GM23338 (cell line): Measurements from ENCODE around the gene CHN1. TPM values are rescaled to one million over a fixed set of nuclear protein-coding genes. Genes with fewer than 3 reads are reported as not detected.

Experiments
- ATAC-seq: fragments of 200-7000 bp; cut with Tn5 transposase; 3 replicates; pipeline ENCODE4 v1.9.1; 2020
- DNase-seq: peaks from one replicate; pipeline ENCODE4 v3.0.0-alpha.2; 2015; ENCODE audit warnings: low spot score
- H2AFZ ChIP-seq: fragments of 200-600 bp; sonication (generic); 2 replicates; pipeline ENCODE4 v1.8.0; 2016; ENCODE audit warnings: antibody characterized with exemption, mild to moderate bottlenecking, moderate library complexity
- H3F3A ChIP-seq: fragments of 200-600 bp; sonication (generic); replicated peaks from 2 replicates; pipeline ENCODE4 v1.8.0; 2017; ENCODE audit warnings: antibody characterized with exemption, mixed run types, low read depth
- H3K27ac ChIP-seq: fragments of 200-600 bp; sonication (generic); 2 replicates; pipeline ENCODE4 v1.6.1; 2016; ENCODE audit warnings: low read depth
- H3K27me3 ChIP-seq: fragments of 200-600 bp; sonication (generic); 2 replicates; pipeline ENCODE4 v1.8.0; 2016; ENCODE audit warnings: mild to moderate bottlenecking, mixed run types, moderate library complexity; ENCODE audit not compliant: insufficient read depth
- H3K36me3 ChIP-seq: fragments of 200-600 bp; sonication (generic); 2 replicates; pipeline ENCODE4 v1.8.0; 2016; ENCODE audit warnings: mild to moderate bottlenecking; ENCODE audit not compliant: insufficient read depth
- H3K4me1 ChIP-seq: fragments of 200-600 bp; sonication (generic); 2 replicates; pipeline ENCODE4 v1.8.0; 2016; ENCODE audit warnings: mild to moderate bottlenecking, moderate library complexity; ENCODE audit not compliant: insufficient read depth
- H3K4me2 ChIP-seq: fragments of 200-600 bp; sonication (generic); 2 replicates; pipeline ENCODE4 v1.7.1; 2017; ENCODE audit warnings: mixed run types
- H3K4me3 ChIP-seq: fragments of 200-600 bp; sonication (generic); 2 replicates; pipeline ENCODE4 v1.6.1; 2016; ENCODE audit warnings: mixed run types
- H3K79me2 ChIP-seq: fragments of 200-600 bp; sonication (generic); replicated peaks from 2 replicates; pipeline ENCODE4 v1.8.0; 2017; ENCODE audit warnings: mild to moderate bottlenecking; ENCODE audit not compliant: insufficient read depth
- H3K9me2 ChIP-seq: fragments of 200-600 bp; sonication (generic); 2 replicates; pipeline ENCODE4 v1.8.0; 2017; ENCODE audit not compliant: insufficient read depth
- H4K20me1 ChIP-seq: fragments of 200-600 bp; sonication (generic); replicated peaks from 2 replicates; pipeline ENCODE4 v1.8.0; 2017; ENCODE audit warnings: mild to moderate bottlenecking; ENCODE audit not compliant: insufficient read depth
- H3K27ac Mint-ChIP-seq: 2 replicates; pipeline ENCODE4 v1.8.0; 2020; ENCODE audit warnings: inconsistent platforms, mild to moderate bottlenecking, moderate library complexity, mixed read lengths
- H3K27me3 Mint-ChIP-seq: 3 replicates; pipeline ENCODE4 v1.8.0; 2022; ENCODE audit warnings: low read depth, mild to moderate bottlenecking, moderate library complexity, mixed read lengths, inconsistent platforms; ENCODE audit not compliant: insufficient read depth, poor library complexity
- H3K36me3 Mint-ChIP-seq: 3 replicates; pipeline ENCODE4 v1.8.0; 2021; ENCODE audit warnings: low read depth, mild to moderate bottlenecking, inconsistent platforms, moderate library complexity, mixed read lengths
- H3K4me1 Mint-ChIP-seq: 3 replicates; pipeline ENCODE4 v1.8.0; 2020; ENCODE audit warnings: mild to moderate bottlenecking, inconsistent platforms, mixed read lengths
- H3K4me3 Mint-ChIP-seq: 3 replicates; pipeline ENCODE4 v1.8.0; 2021; ENCODE audit warnings: moderate library complexity, mild to moderate bottlenecking, inconsistent platforms, mixed read lengths
- H3K9me3 Mint-ChIP-seq: 3 replicates; pipeline ENCODE4 v1.8.0; 2020; ENCODE audit warnings: moderate library complexity, mild to moderate bottlenecking, inconsistent platforms, mixed read lengths
- CREB1 ChIP-seq: fragments of 250-450 bp; sonication (Bioruptor Pico); IDR thresholded peaks from 2 replicates; pipeline ENCODE4 v1.5.0; 2020; ENCODE audit warnings: low read depth, mild to moderate bottlenecking, moderate library complexity
- CTCF ChIP-seq, 2 experiments: fragments of 200-600 bp in 1 of 2; sonication (generic) in 1 of 2; conservative IDR thresholded peaks; 2 replicates each; pipeline versions ENCODE4 v1.5.1 to v1.6.1; 2016 to 2017; ENCODE audit warnings: antibody characterized with exemption in 2 of 2, low read depth in 2 of 2, mild to moderate bottlenecking in 2 of 2, moderate library complexity in 1 of 2
- EZH2 ChIP-seq: fragments of 200-600 bp; sonication (generic); IDR thresholded peaks from one replicate; pipeline ENCODE4 v1.8.0; 2017; ENCODE audit warnings: antibody characterized with exemption, mild to moderate bottlenecking, low read depth; ENCODE audit not compliant: unreplicated experiment
- EZH2phosphoT487 ChIP-seq: fragments of 200-600 bp; sonication (generic); IDR thresholded peaks from one replicate; pipeline ENCODE4 v1.8.1; 2018; ENCODE audit warnings: antibody characterized with exemption; ENCODE audit not compliant: unreplicated experiment
- JUNB ChIP-seq: IDR thresholded peaks from one replicate; pipeline ENCODE4 v1.6.1; 2016; ENCODE audit warnings: antibody characterized with exemption; ENCODE audit not compliant: unreplicated experiment
- POLR2AphosphoS5 ChIP-seq: IDR thresholded peaks from 2 replicates; pipeline ENCODE4 v1.6.1; 2016; ENCODE audit warnings: antibody characterized with exemption, low read depth
- ZNF114 ChIP-seq: fragments of 250-450 bp; sonication (Bioruptor Pico); IDR thresholded peaks from 2 replicates; pipeline ENCODE4 v1.5.0; 2020; ENCODE audit warnings: mild to moderate bottlenecking, moderate library complexity
- ZNF462 ChIP-seq: fragments of 250-450 bp; sonication (Bioruptor Pico); IDR thresholded peaks from 2 replicates; pipeline ENCODE4 v1.5.0; 2020; ENCODE audit warnings: mild to moderate bottlenecking, moderate library complexity
- polyA plus RNA-seq: library from polyadenylated mRNA; unstranded; fragments of >200 nt; fragmentation: Nextera tagmentation; extraction: Ambion mirVana; gene quantifications from 2 replicates; pipeline ENCODE4 v1.2.1, GENCODE V29; 2016
- total RNA-seq: library from RNA; depleted of rRNA; stranded (reverse); fragments of >200 nt; shearing (Covaris generic); gene quantifications from 2 replicates; pipeline ENCODE4 v1.2.3, GENCODE V29; 2014

The CHN1 gene
- total and polyA plus RNA-seq, 2 experiments from 2014 or later = 28.1 to 36.5 TPM

- TF ChIP-seq ZNF462 (CRISPR knock-in tag) = no peak
- no peak for TF ChIP-seq JUNB
These were observed 165.5 kb downstream of the CHN1 start (continued) for GRCh38 chr2:174839662-174840061.

- no peak for DNase-seq
- no peaks in the 10 kb centered on the region for H3K27me3 ChIP-seq
- H3K27ac ChIP-seq = peak overlapping the region; percentile 56; the same call in 1 of the 2 replicates
- no peaks in the 10 kb centered on the region for H3F3A ChIP-seq
- H3K9me3 Mint-ChIP-seq = no peaks in the 10 kb centered on the region
- peaks cover 34% of the 10 kb centered on the region for H3K4me1 ChIP-seq
- 0 out of 3 replicates have a peak, but pooled peaks cover 3% of the 10 kb centered on the region for H3K36me3 Mint-ChIP-seq
- no peak for ATAC-seq
- no peak overlapping the region for H3K4me3 Mint-ChIP-seq
- H3K4me3 ChIP-seq = no peak overlapping the region
- H3K27me3 Mint-ChIP-seq = peaks cover 3% of the 10 kb centered on the region
- H3K36me3 ChIP-seq = no peaks in the 10 kb centered on the region
- H3K9me2 ChIP-seq = no peaks in the 10 kb centered on the region
- H3K4me1 Mint-ChIP-seq = peaks cover 35% of the 10 kb centered on the region
- no peak overlapping the region for H3K27ac Mint-ChIP-seq
- no peaks in the 10 kb centered on the region for H4K20me1 ChIP-seq
- H3K79me2 ChIP-seq = peaks cover 2% of the 10 kb centered on the region; the same call in 1 of the 2 replicates
- no peak overlapping the region for H3K4me2 ChIP-seq
- H2AFZ ChIP-seq = no peak overlapping the region
- TF ChIP-seq EZH2phosphoT487 (no peak), EZH2 (no peak), CTCF (conservative IDR thresholded peaks at IDR 0.05; ENCODE audit: low read depth in 2 of 2) (no peak), ZNF114 (CRISPR knock-in tag) (no peak), CREB1 (CRISPR knock-in tag) (no peak), ZNF462 (CRISPR knock-in tag) (no peak), POLR2AphosphoS5 (no peak)
These were observed 168.2 kb downstream of the CHN1 start for GRCh38 chr2:174836995-174837390.
